HepG2 (cell line): Measurements from ENCODE around the gene PRKACG. TPM values are rescaled to one million over a fixed set of nuclear protein-coding genes. Genes with fewer than 3 reads are reported as not detected.

Source experiments
- GLI4 ChIP-seq: sonication (generic); formaldehyde crosslinking; IDR thresholded peaks from 2 replicates; pipeline ENCODE4 v1.5.1; 2020; ENCODE audit warnings: missing genetic modification reagents, mild to moderate bottlenecking, moderate library complexity, borderline replicate concordance
- GZF1 ChIP-seq: sonication (generic); formaldehyde crosslinking; IDR thresholded peaks from 2 replicates; pipeline ENCODE4 v1.5.1; 2020; ENCODE audit warnings: mild to moderate bottlenecking, missing genetic modification reagents
- HNRNPK ChIP-seq: fragments of 200-400 bp; formaldehyde crosslinking; IDR thresholded peaks from 2 replicates; pipeline ENCODE4 v1.6.1; 2018; ENCODE audit warnings: low read length, low read depth, moderate library complexity, mild to moderate bottlenecking; ENCODE audit not compliant: poor library complexity, severe bottlenecking
- HOXA3 ChIP-seq: sonication (generic); formaldehyde crosslinking; IDR thresholded peaks from 2 replicates; pipeline ENCODE4 v1.5.0; 2020; ENCODE audit warnings: missing genetic modification reagents
- MXD1 ChIP-seq: sonication (generic); formaldehyde crosslinking; IDR thresholded peaks from 2 replicates; pipeline ENCODE4 v1.4.0; 2020; ENCODE audit warnings: mild to moderate bottlenecking, missing genetic modification reagents
- PPARG ChIP-seq: conservative IDR thresholded peaks from 2 replicates; pipeline ENCODE4 v1.6.1; 2016; ENCODE audit warnings: missing biosample characterization, missing genetic modification reagents
- RARG ChIP-seq: sonication (generic); formaldehyde crosslinking; IDR thresholded peaks from 2 replicates; pipeline ENCODE4 v1.4.0; 2020; ENCODE audit warnings: low read depth, mild to moderate bottlenecking, missing genetic modification reagents
- TP53 ChIP-seq: sonication (generic); formaldehyde crosslinking; conservative IDR thresholded peaks from 2 replicates; pipeline ENCODE4 v1.4.0; 2020; ENCODE audit warnings: missing genetic modification reagents
- ZKSCAN1 ChIP-seq: fragments of 150-350 bp; IDR thresholded peaks from 2 replicates; pipeline ENCODE4 v1.6.1; 2014; ENCODE audit warnings: low read length
- ZNF124 ChIP-seq: sonication (generic); formaldehyde crosslinking; IDR thresholded peaks from 2 replicates; pipeline ENCODE4 v1.4.0; 2020; ENCODE audit warnings: missing genetic modification reagents
- ZNF20 ChIP-seq: sonication (generic); formaldehyde crosslinking; IDR thresholded peaks from 2 replicates; pipeline ENCODE4 v1.4.0; 2020; ENCODE audit warnings: mild to moderate bottlenecking, moderate library complexity, missing genetic modification reagents
- ZNF224 ChIP-seq: sonication (generic); formaldehyde crosslinking; IDR thresholded peaks from 2 replicates; pipeline ENCODE4 v1.5.0; 2020; ENCODE audit warnings: mild to moderate bottlenecking, missing genetic modification reagents
- ZNF335 ChIP-seq: sonication (generic); formaldehyde crosslinking; IDR thresholded peaks from 2 replicates; pipeline ENCODE4 v1.4.0; 2020; ENCODE audit warnings: missing genetic modification reagents
- ZNF530 ChIP-seq: sonication (generic); formaldehyde crosslinking; IDR thresholded peaks from 2 replicates; pipeline ENCODE4 v1.5.0; 2020; ENCODE audit warnings: low read depth, mild to moderate bottlenecking, missing genetic modification reagents
- ZNF546 ChIP-seq: sonication (generic); formaldehyde crosslinking; conservative IDR thresholded peaks from 2 replicates; pipeline ENCODE4 v1.8.1; 2023; ENCODE audit warnings: mild to moderate bottlenecking, missing genetic modification reagents
- ZNF615 ChIP-seq: sonication (generic); formaldehyde crosslinking; IDR thresholded peaks from 2 replicates; pipeline ENCODE4 v1.5.0; 2020; ENCODE audit warnings: mild to moderate bottlenecking, missing genetic modification reagents, borderline replicate concordance
- ZNF709 ChIP-seq: sonication (generic); formaldehyde crosslinking; IDR thresholded peaks from 2 replicates; pipeline ENCODE4 v1.5.0; 2020; ENCODE audit warnings: mild to moderate bottlenecking, missing genetic modification reagents
- ZNF749 ChIP-seq: sonication (generic); formaldehyde crosslinking; IDR thresholded peaks from 2 replicates; pipeline ENCODE4 v1.8.0; 2022; ENCODE audit warnings: mild to moderate bottlenecking, missing genetic modification reagents, moderate library complexity, borderline replicate concordance
- ZNF773 ChIP-seq: sonication (generic); formaldehyde crosslinking; IDR thresholded peaks from 2 replicates; pipeline ENCODE4 v1.4.0; 2020; ENCODE audit warnings: missing genetic modification reagents, borderline replicate concordance
- polyA plus RNA-seq, 8 experiments: library from polyadenylated mRNA; depleted of rRNA in 3 of 8; stranded (reverse) in 7 of 8; unstranded in 1 of 8; fragments of >200 nt; fragmentation: Illumina TruSeq in 4 of 8; extraction: Trizol in 4 of 8; gene quantifications; 2 replicates each; pipeline versions ENCODE4 v1.2.1 to v1.2.3, GENCODE V29; 2011 to 2016; ENCODE audit warnings: low read depth in 4 of 8, missing spikeins in 1 of 8, mixed read lengths in 1 of 8; ENCODE audit not compliant: insufficient read depth in 1 of 8
- total RNA-seq, 5 experiments: library from RNA; depleted of rRNA; stranded (reverse); fragments of >200 nt; fragmentation: Illumina TruSeq; extraction: Trizol; gene quantifications; 2 replicates each; pipeline ENCODE4 v1.2.3, GENCODE V29; 2016; ENCODE audit warnings: low read depth in 1 of 5
- TF ChIP-seq, protein P1 (sequence below): sonication (generic); formaldehyde crosslinking; conservative IDR thresholded peaks from 2 replicates; pipeline ENCODE4 v1.4.0; 2020; ENCODE audit warnings: mild to moderate bottlenecking, missing genetic modification reagents, moderate library complexity
- TF ChIP-seq, protein P2 (sequence below): IDR thresholded peaks from 2 replicates; pipeline ENCODE4 v1.6.1; 2016
- TF ChIP-seq, protein P3 (sequence below): sonication (generic); formaldehyde crosslinking; IDR thresholded peaks from 2 replicates; pipeline ENCODE4 v1.5.0; 2020; ENCODE audit warnings: missing genetic modification reagents
- TF ChIP-seq, protein P4 (sequence below): sonication (generic); formaldehyde crosslinking; IDR thresholded peaks from 2 replicates; pipeline ENCODE4 v1.5.1; 2020; ENCODE audit warnings: missing genetic modification reagents, mild to moderate bottlenecking, borderline replicate concordance

Gene PRKACG
- total and polyA plus RNA-seq, 2 of the 13 experiments (the other 11 are each of a cell fraction or from before 2014, with no cell fraction given): not detected

- no peak for TF ChIP-seq ZNF615
- TF ChIP-seq ZNF124 (CRISPR knock-in tag): no peak
- TF ChIP-seq MXD1 (CRISPR knock-in tag): no peak
- no peak for TF ChIP-seq PPARG (CRISPR knock-in tag)
- TF ChIP-seq HOXA3 (CRISPR knock-in tag): no peak
- TF ChIP-seq, protein P1, sequence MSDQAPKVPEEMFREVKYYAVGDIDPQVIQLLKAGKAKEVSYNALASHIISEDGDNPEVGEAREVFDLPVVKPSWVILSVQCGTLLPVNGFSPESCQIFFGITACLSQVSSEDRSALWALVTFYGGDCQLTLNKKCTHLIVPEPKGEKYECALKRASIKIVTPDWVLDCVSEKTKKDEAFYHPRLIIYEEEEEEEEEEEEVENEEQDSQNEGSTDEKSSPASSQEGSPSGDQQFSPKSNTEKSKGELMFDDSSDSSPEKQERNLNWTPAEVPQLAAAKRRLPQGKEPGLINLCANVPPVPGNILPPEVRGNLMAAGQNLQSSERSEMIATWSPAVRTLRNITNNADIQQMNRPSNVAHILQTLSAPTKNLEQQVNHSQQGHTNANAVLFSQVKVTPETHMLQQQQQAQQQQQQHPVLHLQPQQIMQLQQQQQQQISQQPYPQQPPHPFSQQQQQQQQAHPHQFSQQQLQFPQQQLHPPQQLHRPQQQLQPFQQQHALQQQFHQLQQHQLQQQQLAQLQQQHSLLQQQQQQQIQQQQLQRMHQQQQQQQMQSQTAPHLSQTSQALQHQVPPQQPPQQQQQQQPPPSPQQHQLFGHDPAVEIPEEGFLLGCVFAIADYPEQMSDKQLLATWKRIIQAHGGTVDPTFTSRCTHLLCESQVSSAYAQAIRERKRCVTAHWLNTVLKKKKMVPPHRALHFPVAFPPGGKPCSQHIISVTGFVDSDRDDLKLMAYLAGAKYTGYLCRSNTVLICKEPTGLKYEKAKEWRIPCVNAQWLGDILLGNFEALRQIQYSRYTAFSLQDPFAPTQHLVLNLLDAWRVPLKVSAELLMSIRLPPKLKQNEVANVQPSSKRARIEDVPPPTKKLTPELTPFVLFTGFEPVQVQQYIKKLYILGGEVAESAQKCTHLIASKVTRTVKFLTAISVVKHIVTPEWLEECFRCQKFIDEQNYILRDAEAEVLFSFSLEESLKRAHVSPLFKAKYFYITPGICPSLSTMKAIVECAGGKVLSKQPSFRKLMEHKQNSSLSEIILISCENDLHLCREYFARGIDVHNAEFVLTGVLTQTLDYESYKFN: peak; percentile 26; the same call in 1 of the 2 replicates
- TF ChIP-seq RARG: no peak
- TF ChIP-seq, protein P2, sequence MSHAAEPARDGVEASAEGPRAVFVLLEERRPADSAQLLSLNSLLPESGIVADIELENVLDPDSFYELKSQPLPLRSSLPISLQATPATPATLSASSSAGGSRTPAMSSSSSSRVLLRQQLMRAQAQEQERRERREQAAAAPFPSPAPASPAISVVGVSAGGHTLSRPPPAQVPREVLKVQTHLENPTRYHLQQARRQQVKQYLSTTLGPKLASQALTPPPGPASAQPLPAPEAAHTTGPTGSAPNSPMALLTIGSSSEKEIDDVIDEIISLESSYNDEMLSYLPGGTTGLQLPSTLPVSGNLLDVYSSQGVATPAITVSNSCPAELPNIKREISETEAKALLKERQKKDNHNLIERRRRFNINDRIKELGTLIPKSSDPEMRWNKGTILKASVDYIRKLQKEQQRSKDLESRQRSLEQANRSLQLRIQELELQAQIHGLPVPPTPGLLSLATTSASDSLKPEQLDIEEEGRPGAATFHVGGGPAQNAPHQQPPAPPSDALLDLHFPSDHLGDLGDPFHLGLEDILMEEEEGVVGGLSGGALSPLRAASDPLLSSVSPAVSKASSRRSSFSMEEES: peak; percentile 19; the same call in 1 of the 2 replicates
- TF ChIP-seq, protein P3, sequence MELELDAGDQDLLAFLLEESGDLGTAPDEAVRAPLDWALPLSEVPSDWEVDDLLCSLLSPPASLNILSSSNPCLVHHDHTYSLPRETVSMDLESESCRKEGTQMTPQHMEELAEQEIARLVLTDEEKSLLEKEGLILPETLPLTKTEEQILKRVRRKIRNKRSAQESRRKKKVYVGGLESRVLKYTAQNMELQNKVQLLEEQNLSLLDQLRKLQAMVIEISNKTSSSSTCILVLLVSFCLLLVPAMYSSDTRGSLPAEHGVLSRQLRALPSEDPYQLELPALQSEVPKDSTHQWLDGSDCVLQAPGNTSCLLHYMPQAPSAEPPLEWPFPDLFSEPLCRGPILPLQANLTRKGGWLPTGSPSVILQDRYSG (CRISPR knock-in tag): no peak
- TF ChIP-seq ZNF773 (CRISPR knock-in tag): no peak
- no peak for TF ChIP-seq ZNF530 (CRISPR knock-in tag)
- TF ChIP-seq ZNF224 (CRISPR knock-in tag): no peak
- no peak for TF ChIP-seq TP53 (CRISPR knock-in tag)
- TF ChIP-seq, protein P4, sequence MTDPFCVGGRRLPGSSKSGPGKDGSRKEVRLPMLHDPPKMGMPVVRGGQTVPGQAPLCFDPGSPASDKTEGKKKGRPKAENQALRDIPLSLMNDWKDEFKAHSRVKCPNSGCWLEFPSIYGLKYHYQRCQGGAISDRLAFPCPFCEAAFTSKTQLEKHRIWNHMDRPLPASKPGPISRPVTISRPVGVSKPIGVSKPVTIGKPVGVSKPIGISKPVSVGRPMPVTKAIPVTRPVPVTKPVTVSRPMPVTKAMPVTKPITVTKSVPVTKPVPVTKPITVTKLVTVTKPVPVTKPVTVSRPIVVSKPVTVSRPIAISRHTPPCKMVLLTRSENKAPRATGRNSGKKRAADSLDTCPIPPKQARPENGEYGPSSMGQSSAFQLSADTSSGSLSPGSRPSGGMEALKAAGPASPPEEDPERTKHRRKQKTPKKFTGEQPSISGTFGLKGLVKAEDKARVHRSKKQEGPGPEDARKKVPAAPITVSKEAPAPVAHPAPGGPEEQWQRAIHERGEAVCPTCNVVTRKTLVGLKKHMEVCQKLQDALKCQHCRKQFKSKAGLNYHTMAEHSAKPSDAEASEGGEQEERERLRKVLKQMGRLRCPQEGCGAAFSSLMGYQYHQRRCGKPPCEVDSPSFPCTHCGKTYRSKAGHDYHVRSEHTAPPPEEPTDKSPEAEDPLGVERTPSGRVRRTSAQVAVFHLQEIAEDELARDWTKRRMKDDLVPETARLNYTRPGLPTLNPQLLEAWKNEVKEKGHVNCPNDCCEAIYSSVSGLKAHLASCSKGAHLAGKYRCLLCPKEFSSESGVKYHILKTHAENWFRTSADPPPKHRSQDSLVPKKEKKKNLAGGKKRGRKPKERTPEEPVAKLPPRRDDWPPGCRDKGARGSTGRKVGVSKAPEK (CRISPR knock-in tag): no peak
- no peak for TF ChIP-seq HNRNPK
- TF ChIP-seq GZF1 (CRISPR knock-in tag): 0 out of 2 replicates have a peak, but pooled peaks have one; percentile 38
- TF ChIP-seq ZNF709: no peak
- TF ChIP-seq ZKSCAN1: no peak
- no peak for TF ChIP-seq ZNF20
- no peak for TF ChIP-seq ZNF335
- no peak for TF ChIP-seq ZNF546
- no peak for TF ChIP-seq GLI4 (CRISPR knock-in tag)
- no peak for TF ChIP-seq ZNF749 (CRISPR knock-in tag)
Measured at GRCh38 chr9:69036799-69037198, 22.9 kb upstream of the PRKACG start (continued).
